ENCODE measurements around the gene LMF1. TPM values are rescaled to one million over a fixed set of nuclear protein-coding genes. Genes with fewer than 3 reads are reported as not detected.
"Not testable (repeated sequence)": the region's sequence is repeated elsewhere in the genome, so short reads cannot be mapped to it uniquely, and the experiment has no call there.

LMF1 gene
- total and polyA plus RNA-seq, 2 donors (not counting 1 experiment from before 2014, with no cell fraction given): 36.4 to 63.2 TPM

GRCh38 chr16:860891-861290 lies 109.9 kb downstream of the LMF1 start:
- Histone ChIP-seq H2AFZ (ENCODE audit: insufficient read depth, low read depth, low read length, poor library complexity, severe bottlenecking) (no peak overlapping the region), H3K4me1 (ENCODE audit: control insufficient read depth in 2 of 2, insufficient read depth in 2 of 2, low read length in 2 of 2) (no peaks in the 10 kb centered on the region), H3K9me3 (ENCODE audit: control extremely low read depth in 1 of 3, control insufficient read depth in 2 of 3, insufficient read depth in 1 of 3, low read length in 2 of 3) (peaks cover 0 to 22% (median 0%) of the 10 kb centered on the region in 3 donors), H3K27ac (ENCODE audit: low read length in 2 of 2) (no peak overlapping the region), H3K27me3 (replicated peaks in 1 of 4; ENCODE audit: control extremely low read depth in 1 of 4, control insufficient read depth in 3 of 4, insufficient read depth in 4 of 4, low read length in 3 of 4) (no peaks in the 10 kb centered on the region), H3K4me3 (ENCODE audit: control extremely low read depth in 1 of 5, extremely low read depth in 1 of 5, insufficient read depth in 1 of 5, low read depth in 2 of 5, low read length in 4 of 5) (no peak overlapping the region), H3K79me2 (ENCODE audit: control insufficient read depth, insufficient read depth, low read length) (no peaks in the 10 kb centered on the region), H4K20me1 (ENCODE audit: control insufficient read depth, insufficient read depth, low read length, poor library complexity, severe bottlenecking) (no peaks in the 10 kb centered on the region), H3K36me3 (replicated peaks in 1 of 2; ENCODE audit: control extremely low read depth in 1 of 2, control insufficient read depth in 1 of 2, extremely low read depth in 1 of 2, insufficient read depth in 2 of 2, low read length in 1 of 2) (no peaks in the 10 kb centered on the region), H3K9ac (ENCODE audit: low read length) (no peak overlapping the region), H3K4me2 (replicated peaks; ENCODE audit: low read depth, low read length, poor library complexity, severe bottlenecking) (no peak overlapping the region)
- WGBS (ENCODE audit: insufficient coverage): 88% methylated on average over 4 of the region's 10 CpGs
- ATAC-seq (ENCODE audit: low read depth) (no peak), DNase-seq (no peak)
- Mint-ChIP-seq H3K4me1 (peaks cover 9% of the 10 kb centered on the region), H3K27ac (no peak overlapping the region), H3K27me3 (no peaks in the 10 kb centered on the region), H3K9me3 (ENCODE audit: insufficient read depth) (peaks cover 3% of the 10 kb centered on the region), H3K4me3 (no peak overlapping the region)
- ChIA-PET POLR2A (no interaction called here), CTCF (no interaction called here)
- intact Hi-C loops (cut with micrococcal nuclease): no loop called here
- TF ChIP-seq EZH2 (IDR thresholded peaks at IDR 0.05; ENCODE audit: borderline replicate concordance, insufficient read depth, low read depth, low read length, poor library complexity, severe bottlenecking) (no peak), CTCF (IDR thresholded peaks at IDR 0.05) (no peak)

- H3K4me3 Mint-ChIP-seq; H3K27me3 Mint-ChIP-seq; H3K27ac Mint-ChIP-seq; H3K9ac ChIP-seq (ENCODE audit: low read length); ATAC-seq (ENCODE audit: low read depth); H4K20me1 ChIP-seq (ENCODE audit: control insufficient read depth, insufficient read depth, low read length, poor library complexity, severe bottlenecking); H3K27me3 ChIP-seq (replicated peaks in 1 of 4; ENCODE audit: control extremely low read depth in 1 of 4, control insufficient read depth in 3 of 4, insufficient read depth in 4 of 4, low read length in 3 of 4); intact Hi-C loops (cut with micrococcal nuclease); H2AFZ ChIP-seq (ENCODE audit: insufficient read depth, low read depth, low read length, poor library complexity, severe bottlenecking); H3K4me1 Mint-ChIP-seq; H3K4me1 ChIP-seq (ENCODE audit: control insufficient read depth in 2 of 2, insufficient read depth in 2 of 2, low read length in 2 of 2); H3K4me2 ChIP-seq (replicated peaks; ENCODE audit: low read depth, low read length, poor library complexity, severe bottlenecking); H3K79me2 ChIP-seq (ENCODE audit: control insufficient read depth, insufficient read depth, low read length); DNase-seq; H3K9me3 Mint-ChIP-seq (ENCODE audit: insufficient read depth); H3K4me3 ChIP-seq (ENCODE audit: control extremely low read depth in 1 of 5, extremely low read depth in 1 of 5, insufficient read depth in 1 of 5, low read depth in 2 of 5, low read length in 4 of 5); POLR2A ChIA-PET; CTCF ChIA-PET; H3K36me3 ChIP-seq (replicated peaks in 1 of 2; ENCODE audit: control extremely low read depth in 1 of 2, control insufficient read depth in 1 of 2, extremely low read depth in 1 of 2, insufficient read depth in 2 of 2, low read length in 1 of 2); H3K27ac ChIP-seq (ENCODE audit: low read length in 2 of 2): not testable (repeated sequence)
- peaks cover 0 to 27% (median 0%) of the 10 kb centered on the region in 3 donors for H3K9me3 ChIP-seq (ENCODE audit: control extremely low read depth in 1 of 3, control insufficient read depth in 2 of 3, insufficient read depth in 1 of 3, low read length in 2 of 3)
- WGBS (ENCODE audit: insufficient coverage): 98% methylated on average over 23 of the region's 35 CpGs
Measured at GRCh38 chr16:858971-859370, 111.8 kb downstream of the LMF1 start.

GRCh38 chr16:858441-858840 lies 112.3 kb downstream of the LMF1 start:
- H3K27me3 ChIP-seq (replicated peaks in 1 of 4; ENCODE audit: control extremely low read depth in 1 of 4, control insufficient read depth in 3 of 4, insufficient read depth in 4 of 4, low read length in 3 of 4); H3K36me3 ChIP-seq (replicated peaks in 1 of 2; ENCODE audit: control extremely low read depth in 1 of 2, control insufficient read depth in 1 of 2, extremely low read depth in 1 of 2, insufficient read depth in 2 of 2, low read length in 1 of 2); H3K4me1 ChIP-seq (ENCODE audit: control insufficient read depth in 2 of 2, insufficient read depth in 2 of 2, low read length in 2 of 2); H3K79me2 ChIP-seq (ENCODE audit: control insufficient read depth, insufficient read depth, low read length); H3K27ac Mint-ChIP-seq; intact Hi-C loops (cut with micrococcal nuclease); H3K9me3 Mint-ChIP-seq (ENCODE audit: insufficient read depth); H3K27me3 Mint-ChIP-seq; H3K4me3 Mint-ChIP-seq; H3K9ac ChIP-seq (ENCODE audit: low read length); ATAC-seq (ENCODE audit: low read depth); POLR2A ChIA-PET; CTCF ChIA-PET; H2AFZ ChIP-seq (ENCODE audit: insufficient read depth, low read depth, low read length, poor library complexity, severe bottlenecking); H3K4me2 ChIP-seq (replicated peaks; ENCODE audit: low read depth, low read length, poor library complexity, severe bottlenecking); H3K4me1 Mint-ChIP-seq; DNase-seq; H3K4me3 ChIP-seq (ENCODE audit: control extremely low read depth in 1 of 5, extremely low read depth in 1 of 5, insufficient read depth in 1 of 5, low read depth in 2 of 5, low read length in 4 of 5); H3K27ac ChIP-seq (ENCODE audit: low read length in 2 of 2); H4K20me1 ChIP-seq (ENCODE audit: control insufficient read depth, insufficient read depth, low read length, poor library complexity, severe bottlenecking): not testable (repeated sequence)
- peaks cover 0 to 32% (median 0%) of the 10 kb centered on the region in 3 donors for H3K9me3 ChIP-seq (ENCODE audit: control extremely low read depth in 1 of 3, control insufficient read depth in 2 of 3, insufficient read depth in 1 of 3, low read length in 2 of 3)
- 95% methylated on average over 17 of the region's 36 CpGs for WGBS (ENCODE audit: insufficient coverage)

All from B cell (primary cell).